GM23338 (cell line): Measurements from ENCODE around the gene CDV3. TPM values are rescaled to one million over a fixed set of nuclear protein-coding genes. Genes with fewer than 3 reads are reported as not detected.

ENCODE experiments used
- ATAC-seq: fragments of 200-7000 bp; cut with Tn5 transposase; 3 replicates; pipeline ENCODE4 v1.9.1; 2020
- DNase-seq: peaks from one replicate; pipeline ENCODE4 v3.0.0-alpha.2; 2015; ENCODE audit warnings: low spot score
- H2AFZ ChIP-seq: fragments of 200-600 bp; sonication (generic); 2 replicates; pipeline ENCODE4 v1.8.0; 2016; ENCODE audit warnings: antibody characterized with exemption, mild to moderate bottlenecking, moderate library complexity
- H3F3A ChIP-seq: fragments of 200-600 bp; sonication (generic); replicated peaks from 2 replicates; pipeline ENCODE4 v1.8.0; 2017; ENCODE audit warnings: antibody characterized with exemption, mixed run types, low read depth
- H3K27ac ChIP-seq: fragments of 200-600 bp; sonication (generic); 2 replicates; pipeline ENCODE4 v1.6.1; 2016; ENCODE audit warnings: low read depth
- H3K27me3 ChIP-seq: fragments of 200-600 bp; sonication (generic); 2 replicates; pipeline ENCODE4 v1.8.0; 2016; ENCODE audit warnings: mild to moderate bottlenecking, mixed run types, moderate library complexity; ENCODE audit not compliant: insufficient read depth
- H3K36me3 ChIP-seq: fragments of 200-600 bp; sonication (generic); 2 replicates; pipeline ENCODE4 v1.8.0; 2016; ENCODE audit warnings: mild to moderate bottlenecking; ENCODE audit not compliant: insufficient read depth
- H3K4me1 ChIP-seq: fragments of 200-600 bp; sonication (generic); 2 replicates; pipeline ENCODE4 v1.8.0; 2016; ENCODE audit warnings: mild to moderate bottlenecking, moderate library complexity; ENCODE audit not compliant: insufficient read depth
- H3K4me2 ChIP-seq: fragments of 200-600 bp; sonication (generic); 2 replicates; pipeline ENCODE4 v1.7.1; 2017; ENCODE audit warnings: mixed run types
- H3K4me3 ChIP-seq: fragments of 200-600 bp; sonication (generic); 2 replicates; pipeline ENCODE4 v1.6.1; 2016; ENCODE audit warnings: mixed run types
- H3K79me2 ChIP-seq: fragments of 200-600 bp; sonication (generic); replicated peaks from 2 replicates; pipeline ENCODE4 v1.8.0; 2017; ENCODE audit warnings: mild to moderate bottlenecking; ENCODE audit not compliant: insufficient read depth
- H3K9me2 ChIP-seq: fragments of 200-600 bp; sonication (generic); 2 replicates; pipeline ENCODE4 v1.8.0; 2017; ENCODE audit not compliant: insufficient read depth
- H4K20me1 ChIP-seq: fragments of 200-600 bp; sonication (generic); replicated peaks from 2 replicates; pipeline ENCODE4 v1.8.0; 2017; ENCODE audit warnings: mild to moderate bottlenecking; ENCODE audit not compliant: insufficient read depth
- H3K27ac Mint-ChIP-seq: 2 replicates; pipeline ENCODE4 v1.8.0; 2020; ENCODE audit warnings: inconsistent platforms, mild to moderate bottlenecking, moderate library complexity, mixed read lengths
- H3K27me3 Mint-ChIP-seq: 3 replicates; pipeline ENCODE4 v1.8.0; 2022; ENCODE audit warnings: low read depth, mild to moderate bottlenecking, moderate library complexity, mixed read lengths, inconsistent platforms; ENCODE audit not compliant: insufficient read depth, poor library complexity
- H3K36me3 Mint-ChIP-seq: 3 replicates; pipeline ENCODE4 v1.8.0; 2021; ENCODE audit warnings: low read depth, mild to moderate bottlenecking, inconsistent platforms, moderate library complexity, mixed read lengths
- H3K4me1 Mint-ChIP-seq: 3 replicates; pipeline ENCODE4 v1.8.0; 2020; ENCODE audit warnings: mild to moderate bottlenecking, inconsistent platforms, mixed read lengths
- H3K4me3 Mint-ChIP-seq: 3 replicates; pipeline ENCODE4 v1.8.0; 2021; ENCODE audit warnings: moderate library complexity, mild to moderate bottlenecking, inconsistent platforms, mixed read lengths
- H3K9me3 Mint-ChIP-seq: 3 replicates; pipeline ENCODE4 v1.8.0; 2020; ENCODE audit warnings: moderate library complexity, mild to moderate bottlenecking, inconsistent platforms, mixed read lengths
- CREB1 ChIP-seq: fragments of 250-450 bp; sonication (Bioruptor Pico); IDR thresholded peaks from 2 replicates; pipeline ENCODE4 v1.5.0; 2020; ENCODE audit warnings: low read depth, mild to moderate bottlenecking, moderate library complexity
- EZH2 ChIP-seq: fragments of 200-600 bp; sonication (generic); IDR thresholded peaks from one replicate; pipeline ENCODE4 v1.8.0; 2017; ENCODE audit warnings: antibody characterized with exemption, mild to moderate bottlenecking, low read depth; ENCODE audit not compliant: unreplicated experiment
- JUNB ChIP-seq: IDR thresholded peaks from one replicate; pipeline ENCODE4 v1.6.1; 2016; ENCODE audit warnings: antibody characterized with exemption; ENCODE audit not compliant: unreplicated experiment
- POLR2AphosphoS5 ChIP-seq: IDR thresholded peaks from 2 replicates; pipeline ENCODE4 v1.6.1; 2016; ENCODE audit warnings: antibody characterized with exemption, low read depth
- STAT1 ChIP-seq: IDR thresholded peaks from one replicate; pipeline ENCODE4 v1.6.1; 2016; ENCODE audit warnings: antibody characterized with exemption; ENCODE audit not compliant: unreplicated experiment
- ZNF114 ChIP-seq: fragments of 250-450 bp; sonication (Bioruptor Pico); IDR thresholded peaks from 2 replicates; pipeline ENCODE4 v1.5.0; 2020; ENCODE audit warnings: mild to moderate bottlenecking, moderate library complexity
- ZNF331 ChIP-seq: fragments of 250-450 bp; sonication (Bioruptor Pico); IDR thresholded peaks from 2 replicates; pipeline ENCODE4 v1.5.0; 2020; ENCODE audit warnings: low read depth, mild to moderate bottlenecking, moderate library complexity
- polyA plus RNA-seq: library from polyadenylated mRNA; unstranded; fragments of >200 nt; fragmentation: Nextera tagmentation; extraction: Ambion mirVana; gene quantifications from 2 replicates; pipeline ENCODE4 v1.2.1, GENCODE V29; 2016
- total RNA-seq: library from RNA; depleted of rRNA; stranded (reverse); fragments of >200 nt; shearing (Covaris generic); gene quantifications from 2 replicates; pipeline ENCODE4 v1.2.3, GENCODE V29; 2014
- TF ChIP-seq, protein P1 (sequence below): IDR thresholded peaks from 2 replicates; pipeline ENCODE4 v1.6.1; 2016; ENCODE audit warnings: antibody characterized with exemption
- TF ChIP-seq, protein P2 (sequence below): fragments of 250-450 bp; sonication (Bioruptor Pico); IDR thresholded peaks from 2 replicates; pipeline ENCODE4 v1.5.0; 2020; ENCODE audit warnings: mild to moderate bottlenecking, moderate library complexity

Gene CDV3
- total and polyA plus RNA-seq, 2 experiments from 2014 or later, result 36.6 to 119 TPM

DNA sequence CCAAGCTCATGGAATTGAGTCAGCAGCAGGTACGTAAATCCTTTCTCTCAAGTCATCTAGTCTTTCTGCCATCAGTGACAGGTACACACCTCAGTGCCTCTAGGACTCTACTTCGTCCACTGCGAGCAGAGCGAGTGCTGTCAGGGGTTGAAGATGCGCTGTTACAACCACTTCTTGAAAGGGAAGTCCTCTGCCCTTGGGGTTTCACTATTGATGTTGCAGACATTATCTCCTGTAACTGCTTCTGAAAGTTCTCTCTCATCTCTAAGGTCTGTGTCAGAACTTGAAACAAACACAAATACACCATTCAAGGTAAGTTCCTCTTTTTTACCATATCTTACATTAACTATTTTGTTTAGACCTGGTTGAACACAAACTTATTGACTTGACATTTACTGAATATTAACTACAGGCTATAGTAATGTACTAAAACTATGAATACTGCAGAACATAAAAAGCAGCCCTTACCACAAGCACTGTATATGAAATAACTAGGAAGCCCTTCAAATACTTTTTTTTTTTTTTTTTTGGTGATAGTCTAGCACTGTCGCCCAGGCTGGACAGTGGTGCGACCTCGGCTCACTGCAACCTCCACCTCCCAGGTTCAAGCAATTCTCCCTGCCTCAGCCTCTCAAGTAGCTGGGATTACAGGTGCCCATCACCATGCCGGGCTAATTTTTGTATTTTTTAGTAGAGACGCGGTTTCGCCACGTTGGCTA is 46.7 kb downstream of the CDV3 start:
- H3K27me3 ChIP-seq, result no peaks in the 10 kb centered on the region
- no peak overlapping the region for H3K27ac ChIP-seq
- no peaks in the 10 kb centered on the region for H3K27me3 Mint-ChIP-seq
- no peaks in the 10 kb centered on the region for H3K9me2 ChIP-seq
- no peak overlapping the region for H3K4me3 Mint-ChIP-seq
- no peaks in the 10 kb centered on the region for H3K79me2 ChIP-seq
- H3F3A ChIP-seq, result no peaks in the 10 kb centered on the region
- no peaks in the 10 kb centered on the region for H3K4me1 Mint-ChIP-seq
- H3K9me3 Mint-ChIP-seq, result no peaks in the 10 kb centered on the region
- TF ChIP-seq JUNB (no peak), ZNF114 (CRISPR knock-in tag) (no peak), STAT1 (no peak), ZNF331 (CRISPR knock-in tag) (no peak), CREB1 (no peak), EZH2 (no peak), POLR2AphosphoS5 (no peak)
- TF ChIP-seq, protein P1, sequence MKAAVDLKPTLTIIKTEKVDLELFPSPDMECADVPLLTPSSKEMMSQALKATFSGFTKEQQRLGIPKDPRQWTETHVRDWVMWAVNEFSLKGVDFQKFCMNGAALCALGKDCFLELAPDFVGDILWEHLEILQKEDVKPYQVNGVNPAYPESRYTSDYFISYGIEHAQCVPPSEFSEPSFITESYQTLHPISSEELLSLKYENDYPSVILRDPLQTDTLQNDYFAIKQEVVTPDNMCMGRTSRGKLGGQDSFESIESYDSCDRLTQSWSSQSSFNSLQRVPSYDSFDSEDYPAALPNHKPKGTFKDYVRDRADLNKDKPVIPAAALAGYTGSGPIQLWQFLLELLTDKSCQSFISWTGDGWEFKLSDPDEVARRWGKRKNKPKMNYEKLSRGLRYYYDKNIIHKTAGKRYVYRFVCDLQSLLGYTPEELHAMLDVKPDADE, result no peak
- TF ChIP-seq, protein P2, sequence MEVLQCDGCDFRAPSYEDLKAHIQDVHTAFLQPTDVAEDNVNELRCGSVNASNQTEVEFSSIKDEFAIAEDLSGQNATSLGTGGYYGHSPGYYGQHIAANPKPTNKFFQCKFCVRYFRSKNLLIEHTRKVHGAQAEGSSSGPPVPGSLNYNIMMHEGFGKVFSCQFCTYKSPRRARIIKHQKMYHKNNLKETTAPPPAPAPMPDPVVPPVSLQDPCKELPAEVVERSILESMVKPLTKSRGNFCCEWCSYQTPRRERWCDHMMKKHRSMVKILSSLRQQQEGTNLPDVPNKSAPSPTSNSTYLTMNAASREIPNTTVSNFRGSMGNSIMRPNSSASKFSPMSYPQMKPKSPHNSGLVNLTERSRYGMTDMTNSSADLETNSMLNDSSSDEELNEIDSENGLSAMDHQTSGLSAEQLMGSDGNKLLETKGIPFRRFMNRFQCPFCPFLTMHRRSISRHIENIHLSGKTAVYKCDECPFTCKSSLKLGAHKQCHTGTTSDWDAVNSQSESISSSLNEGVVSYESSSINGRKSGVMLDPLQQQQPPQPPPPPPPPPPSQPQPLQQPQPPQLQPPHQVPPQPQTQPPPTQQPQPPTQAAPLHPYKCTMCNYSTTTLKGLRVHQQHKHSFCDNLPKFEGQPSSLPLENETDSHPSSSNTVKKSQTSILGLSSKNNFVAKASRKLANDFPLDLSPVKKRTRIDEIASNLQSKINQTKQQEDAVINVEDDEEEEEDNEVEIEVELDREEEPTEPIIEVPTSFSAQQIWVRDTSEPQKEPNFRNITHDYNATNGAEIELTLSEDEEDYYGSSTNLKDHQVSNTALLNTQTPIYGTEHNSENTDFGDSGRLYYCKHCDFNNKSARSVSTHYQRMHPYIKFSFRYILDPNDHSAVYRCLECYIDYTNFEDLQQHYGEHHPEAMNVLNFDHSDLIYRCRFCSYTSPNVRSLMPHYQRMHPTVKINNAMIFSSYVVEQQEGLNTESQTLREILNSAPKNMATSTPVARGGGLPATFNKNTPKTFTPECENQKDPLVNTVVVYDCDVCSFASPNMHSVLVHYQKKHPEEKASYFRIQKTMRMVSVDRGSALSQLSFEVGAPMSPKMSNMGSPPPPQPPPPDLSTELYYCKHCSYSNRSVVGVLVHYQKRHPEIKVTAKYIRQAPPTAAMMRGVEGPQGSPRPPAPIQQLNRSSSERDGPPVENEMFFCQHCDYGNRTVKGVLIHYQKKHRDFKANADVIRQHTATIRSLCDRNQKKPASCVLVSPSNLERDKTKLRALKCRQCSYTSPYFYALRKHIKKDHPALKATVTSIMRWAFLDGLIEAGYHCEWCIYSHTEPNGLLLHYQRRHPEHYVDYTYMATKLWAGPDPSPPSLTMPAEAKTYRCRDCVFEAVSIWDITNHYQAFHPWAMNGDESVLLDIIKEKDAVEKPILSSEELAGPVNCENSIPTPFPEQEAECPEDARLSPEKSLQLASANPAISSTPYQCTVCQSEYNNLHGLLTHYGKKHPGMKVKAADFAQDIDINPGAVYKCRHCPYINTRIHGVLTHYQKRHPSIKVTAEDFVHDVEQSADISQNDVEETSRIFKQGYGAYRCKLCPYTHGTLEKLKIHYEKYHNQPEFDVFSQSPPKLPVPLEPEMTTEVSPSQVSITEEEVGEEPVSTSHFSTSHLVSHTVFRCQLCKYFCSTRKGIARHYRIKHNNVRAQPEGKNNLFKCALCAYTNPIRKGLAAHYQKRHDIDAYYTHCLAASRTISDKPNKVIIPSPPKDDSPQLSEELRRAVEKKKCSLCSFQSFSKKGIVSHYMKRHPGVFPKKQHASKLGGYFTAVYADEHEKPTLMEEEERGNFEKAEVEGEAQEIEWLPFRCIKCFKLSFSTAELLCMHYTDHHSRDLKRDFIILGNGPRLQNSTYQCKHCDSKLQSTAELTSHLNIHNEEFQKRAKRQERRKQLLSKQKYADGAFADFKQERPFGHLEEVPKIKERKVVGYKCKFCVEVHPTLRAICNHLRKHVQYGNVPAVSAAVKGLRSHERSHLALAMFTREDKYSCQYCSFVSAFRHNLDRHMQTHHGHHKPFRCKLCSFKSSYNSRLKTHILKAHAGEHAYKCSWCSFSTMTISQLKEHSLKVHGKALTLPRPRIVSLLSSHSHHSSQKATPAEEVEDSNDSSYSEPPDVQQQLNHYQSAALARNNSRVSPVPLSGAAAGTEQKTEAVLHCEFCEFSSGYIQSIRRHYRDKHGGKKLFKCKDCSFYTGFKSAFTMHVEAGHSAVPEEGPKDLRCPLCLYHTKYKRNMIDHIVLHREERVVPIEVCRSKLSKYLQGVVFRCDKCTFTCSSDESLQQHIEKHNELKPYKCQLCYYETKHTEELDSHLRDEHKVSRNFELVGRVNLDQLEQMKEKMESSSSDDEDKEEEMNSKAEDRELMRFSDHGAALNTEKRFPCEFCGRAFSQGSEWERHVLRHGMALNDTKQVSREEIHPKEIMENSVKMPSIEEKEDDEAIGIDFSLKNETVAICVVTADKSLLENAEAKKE (CRISPR knock-in tag), result no peak
- H4K20me1 ChIP-seq, result 0 out of 2 replicates have a peak, but pooled peaks cover 3% of the 10 kb centered on the region
- no peak overlapping the region for H3K4me2 ChIP-seq
- peaks cover 66% of the 10 kb centered on the region for H3K36me3 Mint-ChIP-seq
- no peak overlapping the region for H3K27ac Mint-ChIP-seq
- H2AFZ ChIP-seq, result no peak overlapping the region
- H3K4me3 ChIP-seq, result no peak overlapping the region
- H3K36me3 ChIP-seq, result peaks cover 46% of the 10 kb centered on the region
- no peaks in the 10 kb centered on the region for H3K4me1 ChIP-seq
- ATAC-seq (no peak), DNase-seq (no peak)
